GM21619 (cell line): ENCODE data around the gene BCO2.
A peak's percentile ranks its signal among the peaks of the same experiment; 100 is the strongest.
"Not testable (repeated sequence)": the region's sequence is repeated elsewhere in the genome, so short reads cannot be mapped to it uniquely, and the experiment has no call there.

ENCODE experiments used
- ATAC-seq: cut with Tn5 transposase; IDR thresholded peaks from one replicate; pipeline ENCODE4 v1.9.1; 2021; ENCODE audit not compliant: unreplicated experiment

Gene BCO2

DNA sequence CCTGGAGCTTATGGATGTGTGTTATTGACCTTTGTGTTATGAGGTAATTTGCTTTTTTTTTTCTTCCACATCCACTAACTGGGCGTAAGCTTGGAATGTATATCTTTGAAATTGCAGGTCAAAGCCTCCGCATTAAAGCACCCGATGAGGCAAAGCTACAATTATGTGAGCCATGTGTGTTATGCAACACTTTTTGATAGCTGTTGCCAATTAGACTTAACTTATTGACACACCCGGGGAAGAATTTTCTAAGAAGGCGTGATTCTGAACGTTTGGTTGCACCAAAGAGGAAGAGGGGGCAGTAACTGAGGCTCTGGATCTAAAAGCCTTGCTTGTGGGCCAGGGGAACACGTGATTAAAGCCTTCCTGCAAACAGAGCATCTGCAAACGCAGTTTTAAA, 8.8 kb upstream of the BCO2 start:
- ATAC-seq: no peak

DNA sequence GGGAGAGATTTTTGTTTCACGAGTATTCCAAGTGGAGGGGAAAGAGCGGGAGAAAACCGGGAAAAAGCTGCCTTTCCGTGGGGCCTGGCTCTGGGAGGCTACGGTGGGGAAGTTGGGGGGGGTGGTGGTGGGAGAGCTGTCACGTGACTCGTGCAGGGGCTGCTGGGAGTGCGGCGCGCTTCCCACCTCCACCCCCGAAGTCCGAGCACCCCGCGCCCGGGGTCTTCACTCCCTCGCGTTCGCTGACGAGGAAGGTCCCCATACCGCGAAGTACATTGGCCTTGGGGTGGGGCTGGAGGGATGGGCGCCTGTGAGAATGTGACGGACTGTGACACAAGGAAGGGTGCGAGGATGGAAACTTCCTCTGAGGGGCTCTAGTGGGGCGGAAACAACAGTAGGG, 8.2 kb upstream of the BCO2 start, which contains the start of gene TEX12:
Gene TEX12, plus strand, starts transcription at position 228 of the 400 bp plus-strand sequence. CDS start 1,897 bp downstream, outside the sequence.
- no peak for ATAC-seq

DNA sequence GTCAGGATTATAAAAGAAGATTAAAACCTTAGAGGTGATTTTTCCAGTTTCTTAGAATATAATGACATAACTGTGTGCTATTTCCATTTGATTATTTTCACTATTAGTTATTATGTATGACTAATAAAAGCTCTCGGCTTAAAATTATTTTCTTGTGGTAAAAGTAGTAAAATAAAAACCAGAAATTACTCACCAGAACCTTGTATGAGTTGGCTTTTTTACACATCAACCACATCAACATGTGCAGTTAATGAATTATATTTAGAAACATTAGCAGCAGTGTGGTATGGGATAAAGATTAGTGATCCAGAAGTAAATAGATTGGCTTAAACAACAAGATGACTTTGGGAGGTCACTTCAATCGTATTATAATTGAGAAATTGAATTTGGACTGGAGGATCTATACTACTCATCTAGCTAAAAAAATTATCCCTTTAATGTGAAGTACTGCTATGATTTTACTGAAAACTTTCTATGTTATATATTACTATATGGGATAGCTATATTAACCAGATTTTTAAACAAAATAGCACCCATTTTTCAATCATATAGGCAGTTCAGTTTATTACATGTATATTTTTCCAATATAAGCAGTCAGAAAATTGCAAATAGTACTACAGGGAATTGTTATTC, 2.8 kb upstream of the BCO2 start:
- ATAC-seq: peak; percentile 50

DNA sequence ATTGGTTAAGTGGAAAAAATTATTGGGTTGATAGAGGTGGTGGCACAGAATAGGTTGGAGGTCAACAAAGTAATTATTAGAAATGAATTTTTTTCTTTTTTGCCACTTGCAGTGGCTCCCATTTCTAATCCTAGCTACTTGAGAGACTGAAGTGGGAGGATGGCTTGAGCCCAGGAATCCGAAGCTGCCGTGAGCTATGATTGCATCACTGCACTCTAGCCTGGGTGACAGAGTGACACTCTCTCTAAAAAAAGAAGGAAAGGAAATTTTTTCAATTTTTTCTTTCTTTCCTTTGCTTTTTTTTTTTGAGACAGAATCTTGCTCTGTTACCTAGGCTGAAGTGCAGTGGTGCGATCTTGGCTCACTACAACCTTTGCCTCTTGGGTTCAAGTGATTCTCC, 2.2 kb upstream of the BCO2 start:
- ATAC-seq: no peak

DNA sequence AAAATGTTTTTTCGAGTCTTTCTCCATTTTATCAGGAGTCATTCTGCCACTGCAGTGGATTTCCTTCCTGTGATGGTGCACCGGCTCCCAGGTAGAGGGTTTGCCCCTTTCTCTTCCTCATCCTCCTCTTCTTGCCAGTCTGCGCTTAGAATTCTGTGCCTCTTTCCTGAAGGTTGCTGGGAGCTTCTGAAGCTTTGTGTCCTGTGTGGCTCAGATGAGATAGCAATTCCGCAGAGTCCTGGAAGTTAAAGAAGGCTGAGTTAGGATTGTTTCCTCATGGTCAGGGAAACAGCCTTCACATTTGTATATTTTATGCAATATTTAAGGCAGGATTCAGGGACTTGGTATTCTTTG, 264 bp downstream of the BCO2 start:
- no peak for ATAC-seq

DNA sequence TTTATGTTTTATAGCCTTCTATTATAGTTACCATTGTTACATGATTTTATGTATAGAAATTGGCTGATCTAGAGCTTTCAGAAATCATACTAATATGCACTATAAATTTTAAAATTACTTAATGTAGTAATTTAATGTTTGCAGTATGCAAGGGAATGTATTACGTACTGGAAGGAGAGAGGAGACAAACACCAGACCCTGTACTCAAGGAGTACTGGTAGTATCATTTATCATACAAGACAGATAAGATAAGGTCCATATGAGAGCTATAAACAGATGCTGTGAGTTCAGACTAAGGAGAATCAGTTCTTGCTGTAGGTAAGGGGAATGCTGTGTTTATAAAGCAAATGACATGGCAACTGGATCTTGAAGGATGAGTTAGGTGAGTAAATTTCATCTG, 765 bp downstream of the BCO2 start:
- ATAC-seq: no peak

DNA sequence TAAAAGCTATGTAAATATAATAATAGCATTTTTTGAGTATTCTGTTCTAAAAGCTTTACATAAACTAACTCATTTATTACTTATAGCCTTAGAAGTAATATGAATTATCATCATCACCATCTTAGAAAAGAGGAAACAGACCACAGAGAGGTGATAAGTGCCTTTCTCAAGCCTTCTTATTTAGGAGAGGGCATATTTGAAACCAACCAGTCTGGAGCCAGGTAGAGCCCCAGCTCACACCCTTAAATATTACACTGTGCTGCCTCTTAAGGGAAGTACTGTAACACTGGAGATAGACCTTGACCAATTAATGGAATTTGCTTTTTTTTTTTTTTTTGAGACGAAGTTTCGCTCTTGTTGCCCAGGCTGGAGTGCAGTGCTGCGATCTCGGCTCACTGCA, 2.3 kb downstream of the BCO2 start:
- no peak for ATAC-seq

DNA sequence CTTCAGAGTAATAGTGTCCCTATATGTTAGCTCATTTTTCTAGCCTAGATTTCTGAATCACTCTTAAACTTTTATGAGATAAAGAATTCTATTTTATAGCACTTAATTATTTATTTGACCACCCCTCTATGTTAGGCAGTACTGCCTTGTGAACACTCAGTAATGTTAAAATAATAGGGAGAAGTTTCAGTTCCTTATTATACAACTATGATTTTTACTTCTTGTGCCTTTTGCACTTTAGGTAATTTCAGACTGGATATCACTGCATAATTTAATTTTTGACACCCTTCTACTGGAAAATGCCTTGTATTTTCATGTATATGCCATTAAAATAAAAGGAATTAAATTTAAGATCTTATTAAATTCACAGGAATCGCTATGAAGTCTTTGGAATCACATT, 3.1 kb downstream of the BCO2 start:
- no peak for ATAC-seq

DNA sequence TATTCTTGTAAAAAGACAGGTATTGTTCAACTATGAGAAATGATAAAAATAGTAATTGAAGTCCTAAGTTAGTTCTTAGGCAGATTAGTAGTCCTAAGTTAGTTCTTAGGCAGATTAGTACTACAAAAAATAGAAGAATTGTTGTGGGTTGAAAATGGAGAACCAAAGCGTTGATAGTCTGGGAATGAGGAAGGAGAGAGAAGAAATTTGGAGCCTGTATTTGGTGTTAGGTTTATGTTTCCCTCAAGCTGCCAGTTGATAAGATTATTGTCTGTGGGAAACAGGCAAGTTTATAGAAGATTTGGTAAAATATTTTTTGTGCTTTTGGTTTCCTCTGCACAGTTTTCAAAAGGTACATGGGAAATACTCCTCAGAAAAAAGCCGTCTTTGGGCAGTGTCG, 3.6 kb downstream of the BCO2 start:
- ATAC-seq: no peak

DNA sequence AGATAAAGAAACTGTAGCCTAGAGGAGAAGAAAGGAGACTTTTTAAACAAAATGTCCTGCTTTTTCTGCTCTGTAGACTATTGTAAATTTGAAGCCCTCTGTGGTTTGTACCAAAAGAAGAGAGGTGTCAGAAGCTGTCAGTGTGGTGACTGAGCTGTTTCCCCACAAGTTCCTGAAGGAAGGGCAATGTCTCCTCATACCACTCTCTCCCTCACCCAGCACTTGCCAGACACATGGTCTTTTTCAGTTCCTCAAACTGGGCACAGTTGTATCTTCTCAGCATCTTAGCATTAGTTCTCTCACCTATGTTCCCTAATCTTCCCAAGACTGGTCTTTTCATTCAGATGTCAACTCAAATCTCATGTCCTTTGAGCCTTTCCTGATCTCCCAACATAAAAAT, 4.3 kb downstream of the BCO2 start:
- no peak for ATAC-seq

DNA sequence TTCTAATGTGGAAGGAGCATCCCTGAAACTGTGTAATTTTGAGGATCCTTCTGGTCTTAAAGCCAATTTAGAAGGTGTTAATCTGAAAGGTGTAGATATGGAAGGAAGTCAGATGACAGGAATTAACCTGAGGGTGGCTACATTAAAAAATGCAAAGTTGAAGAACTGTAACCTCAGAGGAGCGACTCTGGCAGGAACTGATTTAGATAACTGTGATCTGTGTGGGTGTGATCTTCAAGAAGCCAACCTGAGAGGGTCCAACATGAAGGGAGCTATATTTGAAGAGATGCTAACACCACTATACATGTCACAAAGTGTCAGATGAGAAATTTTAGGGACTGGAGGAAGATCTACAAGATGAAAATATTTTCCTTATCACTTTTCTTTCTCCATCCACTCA, 7.6 kb downstream of the BCO2 start:
- ATAC-seq: no peak

DNA sequence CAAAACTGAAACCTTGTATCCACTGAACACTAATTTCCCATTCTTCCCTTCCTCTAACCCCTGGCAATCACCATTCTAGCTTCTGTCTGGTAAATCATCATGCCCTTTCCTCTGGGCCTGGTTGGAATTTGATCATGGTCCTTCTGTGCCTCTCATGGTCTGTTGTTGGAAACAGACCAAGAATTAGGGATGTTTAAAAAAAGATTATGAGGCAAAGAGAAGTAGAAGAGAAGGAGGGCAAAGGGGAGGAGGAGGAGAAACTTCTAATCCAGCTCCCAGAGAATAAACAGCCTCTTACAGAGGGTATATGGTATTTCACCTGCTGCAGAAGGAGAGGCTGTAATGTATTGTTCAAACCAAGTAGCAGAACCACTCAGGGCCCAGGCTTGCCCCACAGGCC, 10.6 kb downstream of the BCO2 start:
- no peak for ATAC-seq

DNA sequence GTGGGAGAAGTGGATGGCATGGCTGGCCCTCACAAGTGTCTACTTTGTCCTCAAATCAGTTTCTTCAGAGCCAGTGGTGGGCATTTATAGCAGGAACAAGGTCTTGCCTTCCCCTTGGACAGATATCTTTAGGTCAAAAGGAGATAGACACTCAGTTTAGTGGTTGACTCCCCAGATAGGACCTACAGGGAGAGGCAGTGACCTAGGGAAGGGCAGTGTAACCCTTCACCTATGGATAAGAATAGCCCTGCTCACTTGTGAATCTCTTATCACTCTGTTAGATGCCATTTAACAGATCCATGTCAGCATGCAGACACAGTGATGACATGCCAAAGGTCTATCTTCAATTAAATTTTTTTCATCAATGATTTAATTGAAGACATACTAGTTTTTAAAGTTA, 11.0 kb downstream of the BCO2 start:
- ATAC-seq: no peak

DNA sequence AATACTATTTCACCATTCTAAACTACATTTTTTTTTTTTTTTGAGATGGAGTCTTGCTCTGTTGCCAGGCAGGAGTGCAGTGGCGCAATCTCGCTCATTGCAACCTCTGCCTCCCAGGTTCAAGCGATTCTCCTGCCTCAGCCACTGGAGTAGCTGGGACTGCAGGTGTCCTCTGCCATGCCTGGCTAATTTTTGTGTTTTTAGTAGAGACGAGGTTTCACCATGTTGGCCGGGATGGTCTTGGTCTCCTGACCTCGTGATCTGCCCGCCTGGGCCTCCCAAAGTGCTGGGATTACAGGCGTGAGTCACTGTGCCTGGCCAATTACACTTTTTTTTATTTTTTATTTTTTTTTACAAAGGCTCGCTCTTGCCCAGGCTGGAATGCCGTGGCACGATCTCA, 19.8 kb downstream of the BCO2 start:
- ATAC-seq: not testable (repeated sequence)

DNA sequence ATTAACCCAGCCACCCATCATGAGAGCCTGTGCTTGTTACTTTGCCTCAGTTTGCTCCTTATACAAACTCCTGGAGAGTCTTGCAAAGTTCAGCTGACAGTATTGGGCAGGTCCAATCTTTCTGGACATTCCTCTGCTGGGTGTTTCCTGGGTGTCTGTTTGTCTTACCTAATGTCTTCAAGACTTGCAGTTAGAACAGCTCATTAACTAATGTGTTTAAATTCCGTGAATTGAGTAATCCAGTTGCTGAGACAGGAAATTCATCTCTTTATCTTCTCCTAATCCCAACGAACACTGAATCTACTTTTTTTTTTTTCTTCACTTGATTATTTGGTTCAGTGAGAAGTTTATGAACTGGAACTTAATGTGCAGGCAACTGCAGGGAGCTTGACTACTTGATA, 20.6 kb downstream of the BCO2 start:
- ATAC-seq: no peak

DNA sequence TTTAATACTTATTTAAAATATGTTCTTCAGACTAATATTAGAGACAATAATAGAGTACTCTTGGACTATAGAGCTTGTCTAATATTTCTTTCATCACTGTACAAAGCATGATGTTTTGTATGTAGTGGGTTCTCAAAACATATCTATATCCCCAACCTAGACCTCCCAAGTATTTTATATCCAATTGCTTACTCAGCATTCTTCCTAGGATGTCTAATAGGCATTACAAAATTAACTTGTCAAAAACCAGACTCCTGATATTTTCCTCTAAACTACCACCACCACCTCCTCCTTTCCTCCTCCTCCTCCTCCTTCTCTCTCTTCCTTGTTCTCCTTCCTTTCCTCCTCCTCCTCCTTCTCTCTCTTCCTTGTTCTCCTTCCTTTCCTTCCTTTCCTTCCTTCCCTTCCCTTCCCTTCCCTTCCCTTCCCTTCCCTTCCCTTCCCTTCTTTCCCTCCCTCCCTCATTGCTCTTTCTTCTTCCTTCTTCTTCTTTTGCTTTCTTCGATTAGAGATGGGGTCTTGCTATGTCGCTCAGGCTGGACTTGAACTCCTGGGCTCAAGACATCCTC, 21.3 kb downstream of the BCO2 start:
- ATAC-seq: no peak

DNA sequence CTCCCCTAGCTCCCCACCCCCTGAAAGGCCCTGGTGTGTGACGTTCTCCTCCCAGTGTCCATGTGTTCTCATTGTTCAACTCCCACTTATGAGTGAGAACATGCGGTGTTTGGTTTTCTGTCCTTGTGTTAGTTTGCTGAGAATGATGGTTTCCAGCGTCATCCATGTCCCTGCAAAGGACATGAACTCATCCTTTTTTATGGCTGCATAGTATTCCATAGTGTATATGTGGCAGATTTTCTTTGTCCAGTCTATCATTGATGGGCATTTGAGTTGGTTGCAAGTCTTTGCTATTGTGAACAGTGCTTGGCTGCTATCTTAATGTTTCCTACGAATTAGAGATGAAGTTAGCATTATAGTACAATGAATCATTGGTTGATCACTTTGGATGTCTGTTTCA, 23.8 kb downstream of the BCO2 start:
- ATAC-seq: not testable (repeated sequence)

DNA sequence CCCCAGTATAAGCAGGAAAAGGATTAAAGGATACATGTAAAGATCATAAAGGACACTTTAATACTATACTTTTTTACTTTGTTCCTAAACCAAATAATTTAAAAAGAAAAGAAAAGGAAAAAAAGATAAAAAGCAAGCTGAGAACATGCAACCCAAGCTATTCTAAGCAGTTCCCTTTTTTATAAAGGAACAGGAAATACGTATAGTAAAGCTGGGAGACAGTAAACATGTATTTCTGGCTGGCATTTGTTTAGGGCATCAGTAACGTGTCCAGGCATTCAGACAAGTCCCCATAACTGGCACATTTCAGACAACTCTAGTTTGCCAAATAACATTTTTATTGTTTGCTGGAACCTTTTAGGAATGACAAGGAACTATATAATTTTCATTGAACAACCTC, 24.9 kb downstream of the BCO2 start:
- no peak for ATAC-seq

DNA sequence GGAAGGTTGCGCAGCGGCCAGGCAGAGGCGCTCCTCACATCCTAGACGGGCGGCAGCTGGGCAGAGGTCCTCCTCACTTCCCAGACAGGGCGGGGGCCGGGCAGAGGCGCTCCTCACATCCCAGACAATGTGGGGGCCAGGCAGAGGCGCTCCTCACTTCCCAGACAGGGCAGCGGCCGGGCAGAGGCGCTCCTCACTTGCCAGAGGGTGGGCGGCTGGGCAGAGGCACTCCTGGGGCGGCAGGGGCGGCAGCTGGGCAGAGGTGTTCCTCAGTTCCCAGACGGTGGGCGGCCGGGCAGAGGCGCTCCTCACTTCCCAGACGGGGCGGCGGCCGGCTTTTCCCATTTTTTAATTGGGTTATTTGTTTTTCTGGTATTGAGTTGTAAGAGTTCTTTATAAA, 30.8 kb downstream of the BCO2 start:
- no peak for ATAC-seq

DNA sequence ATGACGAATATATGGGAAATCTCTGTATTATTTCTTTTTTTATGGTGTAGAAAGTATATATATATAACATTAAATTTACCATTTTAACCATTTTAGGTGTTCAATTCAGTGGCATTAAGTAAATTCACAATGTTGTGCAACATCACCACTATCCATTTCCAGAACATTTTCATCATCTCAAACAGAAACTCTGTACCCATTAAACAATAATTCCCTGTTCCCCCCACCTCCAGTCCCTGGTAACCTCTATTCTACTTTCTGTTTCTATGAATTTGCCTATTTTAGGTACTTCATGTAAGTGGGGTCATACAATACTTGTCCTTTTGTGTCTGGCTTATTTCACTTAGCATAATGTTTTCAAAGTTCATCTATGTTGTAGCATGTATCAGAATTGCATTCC, 35.6 kb downstream of the BCO2 start:
- no peak for ATAC-seq

DNA sequence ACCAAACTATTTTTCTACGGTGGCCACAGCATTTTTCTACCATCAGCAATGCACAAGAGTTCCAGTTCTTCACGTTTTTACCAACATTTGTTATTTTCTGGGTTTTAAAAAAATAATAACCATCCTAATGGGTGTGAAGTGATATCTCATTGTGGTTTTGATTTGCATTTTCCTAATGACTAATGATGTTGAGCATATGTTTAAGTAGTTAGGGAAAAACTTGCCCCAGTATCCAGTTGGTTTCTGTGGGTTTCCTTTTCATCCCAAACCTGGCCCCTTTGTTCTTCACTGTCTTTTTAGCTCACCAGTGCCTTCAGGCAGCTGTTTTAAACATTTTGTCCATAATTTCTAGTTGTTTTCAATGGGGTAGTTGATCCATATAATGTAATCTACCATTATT, 36.2 kb downstream of the BCO2 start:
- no peak for ATAC-seq

DNA sequence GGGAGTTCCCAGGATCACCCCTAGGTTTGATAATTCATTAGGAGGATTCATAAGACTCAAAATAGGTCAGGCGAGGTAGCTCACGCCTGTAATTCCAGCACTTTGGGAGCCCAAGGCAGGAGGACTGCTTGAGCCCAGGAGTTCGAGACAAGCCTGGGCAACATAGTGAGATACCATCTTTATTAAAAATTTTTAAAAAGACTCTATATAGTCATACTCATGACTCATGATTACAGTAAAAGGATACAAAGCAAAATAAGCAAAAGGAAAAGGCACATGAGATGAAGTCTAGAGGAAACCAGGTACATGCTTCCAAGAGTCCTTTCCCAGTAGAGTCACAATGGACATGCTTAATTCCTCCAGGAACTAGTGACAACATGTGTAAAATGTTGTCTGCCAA, 37.0 kb downstream of the BCO2 start:
- no peak for ATAC-seq

DNA sequence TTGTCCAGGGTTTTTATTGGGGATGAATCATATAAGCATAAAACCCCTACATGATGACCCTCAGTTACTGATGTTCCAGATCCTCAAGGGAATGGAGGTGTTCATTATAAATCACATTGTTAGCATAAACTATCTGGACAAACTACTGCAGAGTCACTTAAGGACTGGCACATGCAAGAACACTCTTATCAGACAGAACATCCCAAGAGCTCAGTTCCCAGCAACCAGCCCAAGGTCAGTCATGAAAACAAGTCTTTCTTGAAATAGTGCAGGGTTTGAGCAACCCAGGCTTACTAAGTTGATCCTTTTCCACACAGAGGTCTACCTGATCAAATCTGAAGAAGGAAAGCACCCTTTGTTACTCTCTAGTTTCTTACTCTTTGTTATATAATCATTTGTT, 37.4 kb downstream of the BCO2 start:
- no peak for ATAC-seq
